Epithelial cell of esophagus (primary cell): Measurements from ENCODE around the gene LIN7C.

Source experiments
- DNase-seq: peaks from one replicate; pipeline ENCODE4 v3.0.0; 2010; ENCODE audit warnings: low read depth
- H3K4me3 ChIP-seq: 2 replicates; pipeline ENCODE4 v1.5.1; 2011; ENCODE audit warnings: mild to moderate bottlenecking, low read length, control low read depth
- TF ChIP-seq, protein P1 (sequence below): IDR thresholded peaks from 2 replicates; pipeline ENCODE4 v1.5.1; 2011; ENCODE audit warnings: low read depth, mild to moderate bottlenecking, low read length, control low read depth, inconsistent platforms; ENCODE audit not compliant: insufficient read depth; ENCODE audit errors: missing control alignments

LIN7C gene

DNA sequence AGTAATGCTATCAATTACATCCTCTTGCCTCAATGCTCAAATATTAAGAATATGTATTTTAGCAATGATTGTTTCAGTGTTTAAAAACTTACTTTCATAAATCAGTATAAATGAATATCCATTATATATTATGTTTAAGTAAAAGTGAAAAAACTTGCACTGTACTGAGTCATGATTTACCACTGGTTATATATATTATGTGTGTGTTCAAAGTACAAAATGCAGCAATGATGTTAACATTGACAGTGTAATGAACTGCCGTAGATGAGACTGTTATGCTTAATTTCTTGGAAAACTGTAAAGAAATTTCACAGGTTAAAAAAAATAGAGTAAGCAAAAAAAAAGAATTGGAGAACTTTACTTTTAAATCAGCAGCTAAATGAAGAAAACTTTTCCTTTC is 8.7 kb downstream of the LIN7C start:
- TF ChIP-seq, protein P1, sequence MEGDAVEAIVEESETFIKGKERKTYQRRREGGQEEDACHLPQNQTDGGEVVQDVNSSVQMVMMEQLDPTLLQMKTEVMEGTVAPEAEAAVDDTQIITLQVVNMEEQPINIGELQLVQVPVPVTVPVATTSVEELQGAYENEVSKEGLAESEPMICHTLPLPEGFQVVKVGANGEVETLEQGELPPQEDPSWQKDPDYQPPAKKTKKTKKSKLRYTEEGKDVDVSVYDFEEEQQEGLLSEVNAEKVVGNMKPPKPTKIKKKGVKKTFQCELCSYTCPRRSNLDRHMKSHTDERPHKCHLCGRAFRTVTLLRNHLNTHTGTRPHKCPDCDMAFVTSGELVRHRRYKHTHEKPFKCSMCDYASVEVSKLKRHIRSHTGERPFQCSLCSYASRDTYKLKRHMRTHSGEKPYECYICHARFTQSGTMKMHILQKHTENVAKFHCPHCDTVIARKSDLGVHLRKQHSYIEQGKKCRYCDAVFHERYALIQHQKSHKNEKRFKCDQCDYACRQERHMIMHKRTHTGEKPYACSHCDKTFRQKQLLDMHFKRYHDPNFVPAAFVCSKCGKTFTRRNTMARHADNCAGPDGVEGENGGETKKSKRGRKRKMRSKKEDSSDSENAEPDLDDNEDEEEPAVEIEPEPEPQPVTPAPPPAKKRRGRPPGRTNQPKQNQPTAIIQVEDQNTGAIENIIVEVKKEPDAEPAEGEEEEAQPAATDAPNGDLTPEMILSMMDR: no peak

DNA sequence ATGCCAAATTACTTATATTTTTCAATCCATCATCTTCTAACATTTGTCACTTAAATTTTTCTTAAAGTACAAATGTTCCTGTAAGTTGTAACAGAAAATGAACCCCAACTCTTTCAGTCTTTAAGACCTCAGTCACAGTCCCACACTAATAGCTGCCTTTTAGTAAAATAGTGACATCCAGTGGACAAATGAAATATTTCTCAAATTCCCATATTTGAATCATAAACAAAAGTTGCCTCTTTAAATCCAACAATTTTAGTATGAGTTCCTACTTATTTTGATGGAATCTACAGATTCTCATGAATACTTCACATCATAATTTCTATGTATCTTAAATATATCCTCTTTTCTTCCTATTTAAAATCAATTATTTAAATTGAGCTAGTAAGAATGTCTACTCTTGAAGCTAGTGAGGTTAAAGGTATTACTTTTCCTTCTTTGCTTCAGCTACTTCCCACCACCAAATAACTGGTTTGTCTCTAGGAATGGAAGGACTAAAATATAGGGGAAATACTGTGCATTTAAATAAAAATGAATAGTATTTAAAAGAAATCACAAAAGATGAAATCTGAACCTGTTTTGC is 9.2 kb downstream of the LIN7C start:
- peak; percentile 37 for DNase-seq
- TF ChIP-seq, protein P1: peak; percentile 33
- H3K4me3 ChIP-seq: no peak overlapping the region

More for the DNA sequence above, 8.7 kb downstream of the LIN7C start:
- no peak overlapping the region for H3K4me3 ChIP-seq
- DNase-seq: no peak

DNA sequence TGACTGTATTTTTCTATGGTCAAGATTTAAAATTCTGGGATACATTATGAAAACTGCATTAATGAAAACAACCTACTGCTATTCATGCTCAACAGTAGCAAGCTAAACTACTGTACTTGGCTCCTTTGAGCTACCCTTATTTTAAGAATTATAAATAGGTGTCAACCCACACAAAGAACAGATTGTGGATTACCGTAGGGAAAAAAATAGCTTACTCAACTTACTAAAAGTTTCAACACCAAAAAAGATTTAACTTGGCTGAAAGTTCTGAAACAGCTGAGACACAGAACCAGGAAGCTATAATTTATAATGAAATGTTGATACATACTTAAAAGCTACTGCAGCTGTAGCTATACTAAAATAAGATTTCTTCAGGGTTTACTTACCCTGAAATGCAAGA is 10.1 kb downstream of the LIN7C start:
- TF ChIP-seq, protein P1: no peak
- no peak overlapping the region for H3K4me3 ChIP-seq
- DNase-seq: no peak

DNA sequence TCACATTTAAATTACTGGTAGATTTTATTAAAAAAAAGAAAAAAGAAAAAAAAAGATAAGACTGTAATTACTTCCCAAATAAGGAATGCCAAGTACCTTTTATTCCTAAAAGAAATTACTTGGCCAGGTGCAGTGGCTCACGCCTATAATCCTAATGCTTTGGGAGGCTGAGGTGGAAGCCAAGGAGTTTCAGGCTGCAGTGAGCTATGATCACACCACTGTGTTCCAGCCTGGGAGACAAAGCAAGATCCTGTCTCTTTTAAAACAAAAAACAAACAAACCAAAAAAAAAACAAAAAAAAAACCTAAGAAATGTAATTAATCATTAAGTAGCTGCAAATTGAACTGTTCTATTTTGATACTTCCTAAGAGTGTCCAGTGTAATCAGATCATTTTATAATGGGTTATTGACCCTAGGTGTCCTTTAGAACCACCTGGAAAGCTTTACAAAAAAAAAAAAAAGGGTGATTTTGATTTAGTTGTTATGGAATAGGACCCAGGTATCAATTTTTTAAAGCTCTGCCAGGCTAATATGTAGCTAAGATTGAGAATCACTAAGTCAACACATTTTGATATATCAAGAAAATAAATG is 10.8 kb downstream of the LIN7C start:
- H3K4me3 ChIP-seq: no peak overlapping the region
- TF ChIP-seq, protein P1: no peak
- no peak for DNase-seq

DNA sequence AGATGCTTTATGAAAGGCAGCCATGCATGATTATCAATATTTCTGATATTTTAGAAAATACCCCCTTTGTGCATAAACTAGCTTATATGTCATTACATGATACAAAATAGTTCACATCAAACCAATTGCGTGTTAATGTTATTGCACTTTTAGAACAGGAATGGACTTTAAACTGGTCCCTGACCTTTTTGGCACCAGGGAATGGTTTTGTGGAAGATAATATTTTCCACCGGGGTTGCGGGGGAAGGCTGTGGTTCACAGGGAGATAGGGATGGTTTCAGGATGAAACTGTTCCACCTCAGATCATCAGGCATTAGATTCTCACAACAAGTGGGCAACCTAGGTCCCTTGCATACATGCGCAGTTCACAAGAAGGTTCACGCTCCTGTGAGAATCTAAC is 17.5 kb downstream of the LIN7C start:
- no peak overlapping the region for H3K4me3 ChIP-seq
- TF ChIP-seq, protein P1: no peak
- no peak for DNase-seq

DNA sequence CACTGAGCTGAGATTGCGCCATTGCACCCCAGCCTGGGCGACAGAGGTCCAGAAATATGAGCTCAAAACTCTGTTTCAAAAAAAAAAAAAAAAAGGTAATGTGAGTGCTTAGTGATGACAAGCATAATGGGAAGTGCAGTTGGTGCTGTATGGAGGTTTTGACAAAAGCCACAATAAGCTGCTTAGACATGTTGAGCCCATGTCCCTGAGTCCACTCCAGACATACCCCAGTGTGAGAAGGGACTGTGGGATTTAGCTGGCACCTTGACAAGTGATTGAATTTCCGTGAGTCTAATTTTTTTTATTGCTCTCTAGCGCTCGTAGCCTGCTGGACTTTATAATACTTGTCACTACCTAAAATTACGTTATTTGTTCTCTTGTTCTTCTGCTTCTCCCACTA is 18.9 kb downstream of the LIN7C start:
- no peak overlapping the region for H3K4me3 ChIP-seq
- TF ChIP-seq, protein P1: no peak
- DNase-seq: no peak
